Tongue (tissue), 3 donors: ENCODE results near the gene VWA5B2. TPM values are rescaled to one million over a fixed set of nuclear protein-coding genes. Genes with fewer than 3 reads are reported as not detected.

ENCODE experiments used
- DNase-seq: peaks from one replicate; pipeline ENCODE4 v3.0.0-alpha.2; 2015
- small RNA-seq: library from RNA; depleted of rRNA; stranded (forward); fragments of <200 nt; gene quantifications from one replicate; pipeline ENCODE3, GENCODE V24; 2014; ENCODE audit warnings: low replicate concordance
- total RNA-seq: library from RNA; depleted of rRNA; stranded (reverse); fragments of >200 nt; gene quantifications from one replicate; pipeline ENCODE4 v1.2.3, GENCODE V29; 2014

VWA5B2 gene
- total RNA-seq, 1 donor from 2014 or later: not detected

DNA sequence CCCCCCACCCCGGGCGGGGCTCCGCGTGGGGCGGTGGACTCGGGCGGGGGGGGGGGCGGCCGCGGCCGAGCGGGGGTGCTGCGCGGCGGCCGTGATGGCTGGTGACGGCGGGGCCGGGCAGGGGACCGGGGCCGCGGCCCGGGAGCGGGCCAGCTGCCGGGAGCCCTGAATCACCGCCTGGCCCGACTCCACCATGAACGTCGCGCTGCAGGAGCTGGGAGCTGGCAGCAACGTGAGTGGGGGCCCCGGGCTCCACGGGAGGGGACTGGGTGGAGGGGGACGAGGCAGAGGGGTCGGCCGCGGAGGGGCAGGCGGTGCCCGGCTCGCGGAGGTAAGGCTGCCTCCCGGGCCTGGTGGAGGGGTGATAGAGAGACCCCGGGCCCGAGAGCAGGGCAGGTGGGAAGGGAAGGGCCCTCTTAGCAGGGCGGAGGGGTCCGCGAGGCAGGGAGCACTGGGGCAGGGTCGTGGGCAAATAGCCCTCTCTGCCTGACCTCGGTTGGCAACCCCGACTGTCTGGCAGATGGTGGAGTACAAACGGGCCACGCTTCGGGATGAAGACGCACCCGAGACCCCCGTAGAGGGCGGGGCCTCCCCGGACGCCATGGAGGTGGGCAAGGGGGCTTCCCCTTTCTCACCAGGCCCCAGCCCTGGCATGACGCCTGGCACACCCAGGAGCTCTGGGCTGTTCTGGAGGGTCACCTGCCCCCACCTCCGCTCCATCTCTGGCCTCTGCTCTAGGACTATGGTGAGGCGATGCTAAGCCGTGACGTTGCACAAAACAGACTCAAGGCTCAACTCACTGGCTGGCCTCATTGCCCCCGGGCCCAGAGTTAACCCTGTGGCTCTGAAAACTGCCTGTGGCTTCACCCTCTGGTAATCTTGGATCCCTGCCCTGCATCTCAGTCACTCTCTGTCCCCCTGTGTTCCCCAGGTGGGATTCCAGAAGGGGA lies 46.9 kb downstream of the VWA5B2 start, which contains the start of gene ECE2:
Gene ECE2 (plus strand): TSS at position 62 of the 950 bp plus-strand sequence. CDS start 132 bp downstream, at position 194.
- DNase-seq: no peak

- no peak for DNase-seq
Measured at GRCh38 chr3:184277366-184277765, 48.0 kb downstream of the VWA5B2 start.

GRCh38 chr3:184282941-184283340 lies 53.6 kb downstream of the VWA5B2 start:
- no peak for DNase-seq

DNA sequence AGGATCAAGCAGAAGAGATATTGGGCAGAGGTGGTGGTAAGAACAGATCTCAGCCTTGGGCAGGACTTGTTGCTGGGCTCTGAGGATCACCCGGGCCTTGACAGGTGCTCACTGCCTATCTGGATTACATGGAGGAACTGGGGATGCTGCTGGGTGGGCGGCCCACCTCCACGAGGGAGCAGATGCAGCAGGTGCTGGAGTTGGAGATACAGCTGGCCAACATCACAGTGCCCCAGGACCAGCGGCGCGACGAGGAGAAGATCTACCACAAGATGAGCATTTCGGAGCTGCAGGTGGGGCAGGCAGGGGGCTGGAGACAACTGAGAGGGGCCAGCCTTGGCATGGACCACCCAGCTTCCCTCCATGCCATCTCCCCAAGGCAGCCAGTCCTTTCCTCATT lies 54.3 kb downstream of the VWA5B2 start:
- DNase-seq: no peak

DNA sequence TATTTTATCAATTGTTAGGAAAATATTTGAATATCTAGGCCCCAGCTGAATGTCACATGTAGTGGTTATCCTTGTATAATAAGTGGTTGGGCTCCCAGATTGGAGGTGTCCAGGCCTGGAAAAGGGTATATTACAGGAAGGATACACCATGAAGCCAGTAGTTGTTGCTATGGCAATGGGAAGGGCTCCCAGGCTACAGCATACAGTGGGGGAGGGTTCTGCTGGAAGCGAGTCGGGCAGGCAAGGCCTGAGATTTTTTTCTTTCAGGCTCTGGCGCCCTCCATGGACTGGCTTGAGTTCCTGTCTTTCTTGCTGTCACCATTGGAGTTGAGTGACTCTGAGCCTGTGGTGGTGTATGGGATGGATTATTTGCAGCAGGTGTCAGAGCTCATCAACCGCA lies 55.3 kb downstream of the VWA5B2 start:
- DNase-seq: peak; percentile 46

DNA sequence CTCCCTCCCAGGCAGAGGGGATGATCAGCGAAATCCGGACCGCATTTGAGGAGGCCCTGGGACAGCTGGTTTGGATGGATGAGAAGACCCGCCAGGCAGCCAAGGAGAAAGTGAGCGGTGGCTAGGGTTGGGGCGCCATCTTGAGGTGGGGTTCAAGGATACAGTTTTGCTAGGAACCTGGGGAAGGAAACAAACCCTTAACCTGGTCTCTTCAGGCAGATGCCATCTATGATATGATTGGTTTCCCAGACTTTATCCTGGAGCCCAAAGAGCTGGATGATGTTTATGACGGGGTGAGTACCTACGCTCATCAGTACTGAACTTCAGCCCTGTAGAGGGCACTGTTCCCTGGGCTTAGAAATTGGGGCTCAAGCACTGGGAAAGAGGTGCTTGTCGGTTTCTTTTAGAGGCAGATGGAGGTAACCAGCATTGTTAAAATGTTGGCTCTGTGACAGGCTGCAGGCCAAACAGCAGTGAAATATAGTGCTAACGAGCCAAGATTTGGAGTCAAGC lies 60.1 kb downstream of the VWA5B2 start:
- peak; percentile 38 for DNase-seq

GRCh38 chr3:184290331-184290730 lies 60.9 kb downstream of the VWA5B2 start:
- DNase-seq: no peak

DNA sequence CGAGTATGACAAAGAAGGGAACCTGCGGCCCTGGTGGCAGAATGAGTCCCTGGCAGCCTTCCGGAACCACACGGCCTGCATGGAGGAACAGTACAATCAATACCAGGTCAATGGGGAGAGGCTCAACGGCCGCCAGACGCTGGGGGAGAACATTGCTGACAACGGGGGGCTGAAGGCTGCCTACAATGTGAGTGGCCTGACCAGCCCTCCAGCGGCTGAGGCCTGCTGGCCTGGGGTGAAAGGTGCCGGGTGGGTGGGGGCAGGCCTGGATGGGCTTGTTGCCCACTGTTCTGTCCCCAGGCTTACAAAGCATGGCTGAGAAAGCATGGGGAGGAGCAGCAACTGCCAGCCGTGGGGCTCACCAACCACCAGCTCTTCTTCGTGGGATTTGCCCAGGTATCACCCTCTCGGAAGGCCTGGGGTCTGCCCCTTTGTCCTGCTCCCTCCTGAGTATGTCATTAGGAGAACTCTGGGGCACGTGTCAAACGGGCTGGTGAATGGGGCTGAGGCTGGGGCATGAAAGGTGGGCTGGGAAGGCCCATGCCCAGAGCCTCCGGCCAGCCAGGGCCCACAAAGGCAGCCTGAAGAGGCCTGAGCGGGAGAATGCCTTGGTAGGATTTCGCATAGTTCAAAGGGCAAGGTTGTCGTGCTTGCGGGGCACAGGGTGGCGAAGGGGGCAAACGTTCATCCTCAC lies 61.8 kb downstream of the VWA5B2 start:
- DNase-seq: no peak

Small RNA genes within 50 kb of the gene (small RNA-seq; reads per million reads assigned to genes)
- gene MIR1224: 0.08 reads per million

Other genes with a start within 250 kb of the VWA5B2 start
- gene ABCC5, start 211.7 kb upstream of the VWA5B2 start, total RNA-seq: 58.7 TPM
- gene HTR3D, start 197.8 kb upstream of the VWA5B2 start, total RNA-seq: not detected
- gene HTR3C, start 176.5 kb upstream of the VWA5B2 start, total RNA-seq: not detected
- not detected for gene HTR3E, start 132.5 kb upstream of the VWA5B2 start, total RNA-seq
- gene EIF2B5, start 94.2 kb upstream of the VWA5B2 start, total RNA-seq: 54.9 TPM
- gene DVL3, start 74.2 kb upstream of the VWA5B2 start, total RNA-seq: 49.7 TPM
- gene AP2M1, start 54.7 kb upstream of the VWA5B2 start, total RNA-seq: 161 TPM
- 77.6 TPM for gene ABCF3, start 43.4 kb upstream of the VWA5B2 start, total RNA-seq
- 19.6 TPM for gene ALG3, start 19.4 kb downstream of the VWA5B2 start, total RNA-seq
- gene EEF1AKMT4, start 20.1 kb downstream of the VWA5B2 start, total RNA-seq: 0.62 TPM
- gene CAMK2N2, start 32.0 kb downstream of the VWA5B2 start, total RNA-seq: not detected
- not detected for gene ECE2, start 46.4 kb downstream of the VWA5B2 start, total RNA-seq
- gene PSMD2, start 69.7 kb downstream of the VWA5B2 start, total RNA-seq: 280 TPM
- 209 TPM for gene EIF4G1, start 85.0 kb downstream of the VWA5B2 start, total RNA-seq
- 26.9 TPM for gene FAM131A, start 108.0 kb downstream of the VWA5B2 start, total RNA-seq
- gene CLCN2, start 132.0 kb downstream of the VWA5B2 start, total RNA-seq: 2.8 TPM
- 81.0 TPM for gene POLR2H, start 132.1 kb downstream of the VWA5B2 start, total RNA-seq
- gene THPO, start 148.6 kb downstream of the VWA5B2 start, total RNA-seq: not detected
- gene CHRD, start 150.5 kb downstream of the VWA5B2 start, total RNA-seq: 33.5 TPM